Activated CD4-positive, alpha-beta memory T cell treated with anti-CD3 and anti-CD28 coated beads, Interleukin-2, amount 10 ng/mL, durations not matched to agents 7 days and 5 days (primary cell): ENCODE results near the gene SLC6A18. TPM values are rescaled to one million over a fixed set of nuclear protein-coding genes. Genes with fewer than 3 reads are reported as not detected.

Experiments used
- CTCF ChIA-PET: fragments of 350-600 bp; sonication (Branson Sonifier 250); formaldehyde crosslinking; loops from one replicate; lab custom pipeline; 2021; ENCODE audit warnings: antibody characterized with exemption, inconsistent platforms; lab: Charles Lee
- POLR2A ChIA-PET: fragments of 350-600 bp; sonication (Branson Sonifier 250); formaldehyde crosslinking; loops from one replicate; lab custom pipeline; 2021; ENCODE audit warnings: antibody characterized with exemption; lab: Charles Lee
- DNase-seq: peaks from one replicate; pipeline ENCODE4 v3.0.0-alpha.2; 2020
- H3K27ac Mint-ChIP-seq: one replicate; pipeline ENCODE4 v1.8.0; 2021; ENCODE audit warnings: mild to moderate bottlenecking, mixed read lengths
- H3K27me3 Mint-ChIP-seq: one replicate; pipeline ENCODE4 v1.8.0; 2021; ENCODE audit warnings: mixed read lengths
- H3K36me3 Mint-ChIP-seq: one replicate; pipeline ENCODE4 v1.8.0; 2021; ENCODE audit warnings: low read depth, mixed read lengths
- H3K4me1 Mint-ChIP-seq: one replicate; pipeline ENCODE4 v1.8.0; 2021; ENCODE audit warnings: mixed read lengths
- H3K4me3 Mint-ChIP-seq: one replicate; pipeline ENCODE4 v1.8.0; 2021; ENCODE audit warnings: mild to moderate bottlenecking, mixed read lengths
- H3K9me3 Mint-ChIP-seq: one replicate; pipeline ENCODE4 v1.8.0; 2021; ENCODE audit warnings: mixed read lengths
- total RNA-seq, 2 experiments: library from RNA; stranded (reverse); gene quantifications; one replicate each; pipeline ENCODE4 v1.2.3, GENCODE V29; 2021

Gene SLC6A18, protein sequence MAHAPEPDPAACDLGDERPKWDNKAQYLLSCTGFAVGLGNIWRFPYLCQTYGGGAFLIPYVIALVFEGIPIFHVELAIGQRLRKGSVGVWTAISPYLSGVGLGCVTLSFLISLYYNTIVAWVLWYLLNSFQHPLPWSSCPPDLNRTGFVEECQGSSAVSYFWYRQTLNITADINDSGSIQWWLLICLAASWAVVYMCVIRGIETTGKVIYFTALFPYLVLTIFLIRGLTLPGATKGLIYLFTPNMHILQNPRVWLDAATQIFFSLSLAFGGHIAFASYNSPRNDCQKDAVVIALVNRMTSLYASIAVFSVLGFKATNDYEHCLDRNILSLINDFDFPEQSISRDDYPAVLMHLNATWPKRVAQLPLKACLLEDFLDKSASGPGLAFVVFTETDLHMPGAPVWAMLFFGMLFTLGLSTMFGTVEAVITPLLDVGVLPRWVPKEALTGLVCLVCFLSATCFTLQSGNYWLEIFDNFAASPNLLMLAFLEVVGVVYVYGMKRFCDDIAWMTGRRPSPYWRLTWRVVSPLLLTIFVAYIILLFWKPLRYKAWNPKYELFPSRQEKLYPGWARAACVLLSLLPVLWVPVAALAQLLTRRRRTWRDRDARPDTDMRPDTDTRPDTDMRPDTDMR
- total RNA-seq = not detected

DNA sequence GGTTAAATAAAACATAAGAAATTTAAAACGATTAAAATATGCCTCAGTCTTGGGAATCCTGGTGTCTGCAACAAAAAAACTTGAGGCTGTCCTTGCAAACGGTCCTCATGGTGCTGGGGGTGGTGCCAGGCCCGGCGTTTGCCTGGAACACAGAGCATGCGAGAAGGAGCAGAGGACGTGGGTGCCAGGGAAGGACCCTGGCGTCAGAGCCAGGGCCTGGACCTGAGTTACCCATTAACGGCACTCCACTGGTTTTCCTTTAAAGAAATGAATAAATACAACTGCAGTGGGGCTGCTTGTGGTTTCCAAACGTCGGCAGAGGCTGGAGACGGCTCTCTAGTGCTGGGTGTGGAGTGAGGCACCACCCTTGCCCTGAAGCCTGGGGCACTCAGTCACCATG, at the start of gene SLC6A18:
TSS of gene SLC6A18 (plus strand) at position 301 of the 400 bp plus-strand sequence. CDS start at position 398, 97 bp downstream.
- peaks cover 6% of the 10 kb centered on the region for H3K4me1 Mint-ChIP-seq
- no peak for DNase-seq
- CTCF ChIA-PET = no interaction called here
- H3K36me3 Mint-ChIP-seq = no peaks in the 10 kb centered on the region
- no peak within 1 kb of the TSS for H3K4me3 Mint-ChIP-seq
- POLR2A ChIA-PET = no interaction called here
- no peaks in the 10 kb centered on the region for H3K27me3 Mint-ChIP-seq
- peaks cover 9% of the 10 kb centered on the region for H3K9me3 Mint-ChIP-seq
- no peak within 1 kb of the TSS for H3K27ac Mint-ChIP-seq

DNA sequence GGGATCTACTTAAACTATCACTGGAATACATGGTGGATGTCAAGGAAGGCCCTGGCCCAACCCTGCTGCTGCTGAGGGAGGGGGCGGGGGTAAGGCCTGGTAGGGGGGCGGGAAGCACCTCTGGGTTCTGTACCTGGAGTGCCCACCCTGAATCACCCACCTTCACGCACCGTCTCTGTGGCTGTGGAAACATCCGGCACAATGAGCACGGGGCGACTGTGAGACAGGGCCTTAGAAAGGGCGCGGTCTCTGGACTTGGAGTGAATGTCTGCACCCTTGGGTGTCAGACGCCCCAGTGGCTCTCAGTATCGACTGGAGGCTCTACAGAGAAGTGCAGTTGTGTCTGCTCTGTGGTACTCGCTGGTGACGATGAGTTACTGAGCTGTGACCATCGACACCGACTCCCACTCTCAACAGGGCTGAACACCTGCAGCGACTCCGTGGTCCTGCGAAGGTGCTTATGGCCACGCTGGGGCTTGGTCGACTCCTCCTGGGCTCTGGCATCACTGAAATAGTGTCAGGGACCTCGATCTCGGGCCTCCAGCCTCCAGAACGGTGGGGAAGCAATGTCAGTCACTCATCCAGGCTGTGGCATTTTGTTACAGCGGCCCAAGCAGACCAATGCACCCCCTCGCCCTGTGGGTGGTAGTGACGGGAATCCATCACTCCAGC, 49.2 kb upstream of the SLC6A18 start:
- POLR2A ChIA-PET = no interaction called here
- Mint-ChIP-seq H3K27me3 (no peaks in the 10 kb centered on the region), H3K27ac (no peak overlapping the region), H3K4me1 (peaks cover 7% of the 10 kb centered on the region), H3K4me3 (no peak overlapping the region), H3K36me3 (no peaks in the 10 kb centered on the region), H3K9me3 (no peaks in the 10 kb centered on the region)
- no peak for DNase-seq
- CTCF ChIA-PET = interaction anchor here (3.8 kb wide), 1 partner anchor 253 kb away, joined by 17 read pairs; no protein-coding TSS in a partner anchor

DNA sequence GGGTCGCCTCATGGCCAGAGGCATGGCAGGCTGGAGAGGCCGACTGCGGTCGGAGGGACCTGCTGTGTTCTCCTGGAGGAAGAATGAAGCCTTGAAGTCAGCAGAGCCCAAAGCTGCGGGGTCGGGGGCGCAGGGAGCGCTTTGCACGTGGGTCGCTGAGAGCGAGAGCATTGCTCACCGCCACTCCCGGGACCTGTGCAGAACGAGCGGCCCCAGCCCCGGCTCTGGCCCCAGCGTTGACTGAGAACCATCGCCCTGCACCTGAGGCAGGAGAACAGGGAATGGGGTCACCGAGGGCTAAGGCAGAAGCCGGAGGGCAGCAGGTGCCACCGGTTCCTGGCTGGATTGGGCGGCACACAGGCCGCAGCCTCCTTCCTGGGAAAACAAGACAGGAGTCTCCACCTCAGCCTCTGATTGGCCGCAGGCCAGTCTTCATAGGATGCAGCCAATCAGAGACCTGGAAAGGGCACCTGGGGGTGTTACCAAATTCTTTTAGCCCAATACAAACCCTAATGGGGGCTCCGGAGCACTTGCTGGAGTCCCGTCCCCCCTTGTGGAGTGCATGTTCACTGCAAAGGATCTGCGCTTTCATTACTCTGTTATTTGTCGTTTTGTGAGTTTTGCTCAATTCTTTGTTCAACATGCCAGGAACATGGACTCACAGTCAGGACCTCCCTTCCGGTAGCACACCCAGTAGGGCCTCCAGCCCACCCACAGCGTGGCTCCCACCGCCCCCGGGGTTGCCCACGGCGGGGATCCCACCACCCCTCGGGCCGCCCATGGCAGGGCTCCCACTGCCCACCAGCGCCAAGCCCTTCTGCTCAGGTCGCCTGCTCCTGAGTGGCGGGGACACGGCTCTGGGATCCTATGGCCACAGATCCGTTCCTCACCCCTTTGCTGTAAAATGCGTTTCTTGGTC, 48.4 kb upstream of the SLC6A18 start:
- H3K9me3 Mint-ChIP-seq = no peaks in the 10 kb centered on the region
- no peaks in the 10 kb centered on the region for H3K27me3 Mint-ChIP-seq
- no peak overlapping the region for H3K27ac Mint-ChIP-seq
- no peak overlapping the region for H3K4me3 Mint-ChIP-seq
- DNase-seq = no peak
- POLR2A ChIA-PET = no interaction called here
- CTCF ChIA-PET = no interaction called here
- H3K4me1 Mint-ChIP-seq = peaks cover 7% of the 10 kb centered on the region
- H3K36me3 Mint-ChIP-seq = no peaks in the 10 kb centered on the region

DNA sequence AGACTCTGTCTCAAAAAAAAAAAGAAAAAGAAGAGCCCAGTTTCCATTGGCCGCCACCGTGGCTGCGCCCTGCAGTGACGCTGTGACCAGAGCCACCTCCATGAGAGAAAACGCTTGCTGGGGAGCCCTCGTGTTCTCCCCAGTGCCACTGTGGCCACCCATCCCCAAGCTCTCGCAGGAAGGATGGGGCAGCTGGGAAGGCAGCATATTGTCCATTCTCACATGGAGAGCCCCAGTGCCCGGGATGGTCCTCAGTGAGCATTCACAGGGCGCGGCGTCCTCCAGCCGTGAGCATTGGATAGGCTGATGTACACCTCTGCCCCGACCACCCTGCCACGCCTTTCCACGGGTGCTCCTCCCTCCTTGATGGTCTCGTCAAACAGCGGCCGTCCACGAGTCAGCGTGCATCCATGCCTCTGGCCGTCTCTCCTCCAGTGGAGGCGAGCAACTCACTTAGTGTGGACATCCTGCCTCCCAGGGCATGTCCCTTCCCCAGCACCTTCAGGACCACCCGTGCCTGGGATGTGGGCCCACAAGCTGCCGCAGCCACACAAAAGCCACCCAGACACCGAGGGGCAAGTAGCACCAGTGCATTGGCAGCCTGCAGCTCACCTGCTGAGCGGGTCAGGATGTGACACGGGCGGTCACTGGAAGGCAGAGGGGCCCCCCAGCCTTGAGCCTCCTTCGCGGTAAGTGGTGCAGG, 47.2 kb upstream of the SLC6A18 start:
- ChIA-PET CTCF (no interaction called here), POLR2A (no interaction called here)
- Mint-ChIP-seq H3K4me1 (peaks cover 5% of the 10 kb centered on the region), H3K4me3 (no peak overlapping the region), H3K27me3 (no peaks in the 10 kb centered on the region), H3K9me3 (no peaks in the 10 kb centered on the region), H3K36me3 (no peaks in the 10 kb centered on the region), H3K27ac (no peak overlapping the region)
- DNase-seq = no peak

DNA sequence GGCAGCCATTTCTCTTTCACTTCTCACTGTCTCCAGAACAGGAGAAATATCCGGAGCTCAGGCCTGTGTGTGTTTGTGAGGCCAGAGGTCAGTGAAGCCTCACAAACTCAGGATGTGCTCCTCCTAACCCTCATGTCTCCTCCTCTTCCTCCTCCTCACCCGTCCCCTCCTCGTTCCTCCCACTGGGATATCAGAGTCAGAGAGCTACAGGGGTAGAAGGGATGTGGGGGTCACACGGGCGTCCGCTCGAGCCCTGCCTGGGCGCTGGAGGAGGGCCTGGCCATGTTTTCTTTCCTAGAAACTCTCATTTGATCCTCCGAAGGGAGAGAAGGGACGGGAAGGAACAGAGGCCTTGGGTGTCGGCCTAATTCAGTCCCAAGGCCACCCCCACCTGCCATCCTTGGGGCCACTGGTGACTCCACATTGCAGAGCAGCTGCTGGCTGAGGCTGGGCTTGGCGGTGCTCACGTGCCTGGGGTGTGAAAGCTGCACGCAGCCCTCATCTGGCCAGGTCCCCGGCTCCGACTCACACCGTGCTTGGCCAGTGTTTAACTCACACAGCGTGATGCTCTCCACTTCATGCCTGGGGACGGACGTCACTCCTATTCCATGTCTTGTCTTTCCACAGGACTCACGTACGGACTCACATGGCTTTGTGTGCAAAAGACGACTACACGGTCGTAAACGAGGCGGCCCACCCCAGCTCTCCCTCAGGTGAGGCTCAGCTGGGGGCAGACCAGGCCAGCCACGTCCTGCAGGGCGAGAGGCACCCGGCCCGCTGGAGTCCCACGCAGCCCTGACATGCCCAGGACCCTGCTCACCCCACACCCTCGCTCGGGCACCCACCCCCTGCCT, 46.4 kb upstream of the SLC6A18 start:
- no peaks in the 10 kb centered on the region for H3K27me3 Mint-ChIP-seq
- CTCF ChIA-PET = no interaction called here

DNA sequence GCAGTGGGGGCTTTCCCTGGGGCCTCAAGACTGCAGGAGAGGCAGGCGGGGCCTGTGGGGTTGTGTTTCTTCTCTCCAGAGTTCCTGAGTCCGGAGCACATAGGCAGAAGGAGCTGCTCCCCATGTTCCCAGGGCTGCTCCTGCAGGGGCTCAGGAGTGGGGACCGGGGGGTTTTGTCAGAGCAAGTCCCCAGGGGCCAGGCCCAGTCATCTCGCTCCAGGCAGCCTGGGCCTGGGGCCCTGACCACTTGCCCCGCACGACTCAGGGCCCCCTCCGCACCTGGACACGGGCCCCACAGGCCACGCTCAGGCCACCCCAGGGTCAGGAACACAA, 45.8 kb upstream of the SLC6A18 start:
- ChIA-PET CTCF (no interaction called here), POLR2A (no interaction called here)
- DNase-seq = no peak
- H3K9me3 Mint-ChIP-seq = no peaks in the 10 kb centered on the region
- H3K27ac Mint-ChIP-seq = no peak overlapping the region
- H3K4me1 Mint-ChIP-seq = no peaks in the 10 kb centered on the region
- no peaks in the 10 kb centered on the region for H3K27me3 Mint-ChIP-seq
- H3K4me3 Mint-ChIP-seq = no peak overlapping the region
- no peaks in the 10 kb centered on the region for H3K36me3 Mint-ChIP-seq

More for the DNA sequence above, 46.4 kb upstream of the SLC6A18 start:
- H3K9me3 Mint-ChIP-seq = no peaks in the 10 kb centered on the region
- POLR2A ChIA-PET = no interaction called here
- no peak overlapping the region for H3K27ac Mint-ChIP-seq
- no peaks in the 10 kb centered on the region for H3K36me3 Mint-ChIP-seq
- DNase-seq = no peak
- H3K4me1 Mint-ChIP-seq = peaks cover 2% of the 10 kb centered on the region
- H3K4me3 Mint-ChIP-seq = no peak overlapping the region

DNA sequence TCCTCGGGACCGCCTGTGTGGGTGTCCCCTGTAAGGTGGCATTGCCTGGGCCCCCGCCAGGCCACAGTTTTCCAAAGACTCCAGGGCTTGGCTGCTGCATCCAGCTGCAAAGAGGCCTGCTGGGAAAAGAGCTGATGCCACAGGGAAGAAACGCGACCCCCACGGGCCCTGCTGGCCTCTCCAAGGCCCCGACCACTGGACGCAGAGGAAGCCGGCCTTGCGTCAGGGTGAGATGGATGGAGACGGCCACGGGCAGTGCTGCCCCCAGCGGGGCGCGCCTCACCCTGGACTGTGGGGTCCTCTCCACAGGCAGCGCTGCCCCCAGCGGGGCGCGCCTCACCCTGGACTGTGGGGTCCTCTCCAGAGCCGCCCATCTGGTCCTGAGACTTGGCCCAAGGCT, 45.1 kb upstream of the SLC6A18 start:
- ChIA-PET CTCF (interaction anchor here (1.0 kb wide), 1 partner anchor 13 kb away, joined by 3 read pairs; no protein-coding TSS in a partner anchor), POLR2A (no interaction called here)
- Mint-ChIP-seq H3K36me3 (no peaks in the 10 kb centered on the region), H3K4me1 (no peaks in the 10 kb centered on the region), H3K4me3 (no peak overlapping the region), H3K9me3 (no peaks in the 10 kb centered on the region), H3K27ac (no peak overlapping the region), H3K27me3 (no peaks in the 10 kb centered on the region)
- DNase-seq = no peak

DNA sequence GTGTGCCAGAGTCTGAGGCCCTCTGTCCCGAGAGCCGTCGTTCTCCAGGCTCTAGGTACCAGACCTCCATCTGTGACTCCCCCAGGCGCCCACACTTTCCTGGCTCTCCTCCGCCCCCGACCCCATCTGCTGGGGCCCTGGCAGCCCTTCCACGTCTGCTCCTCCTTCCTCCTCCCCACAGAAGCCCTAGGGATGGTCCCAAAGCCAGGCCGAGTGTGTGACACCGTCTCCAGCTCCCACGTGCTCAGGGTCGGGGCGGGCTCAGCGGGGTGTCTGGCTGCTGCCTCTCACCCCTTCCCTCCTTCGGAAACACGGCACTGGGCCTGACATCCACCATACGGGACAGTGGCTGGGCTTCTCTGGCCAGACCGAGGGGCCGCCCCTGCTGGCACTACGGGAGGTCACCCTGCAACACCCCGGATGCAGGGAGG, 44.3 kb upstream of the SLC6A18 start:
- Mint-ChIP-seq H3K36me3 (no peaks in the 10 kb centered on the region), H3K27ac (no peak overlapping the region), H3K27me3 (no peaks in the 10 kb centered on the region), H3K9me3 (no peaks in the 10 kb centered on the region), H3K4me1 (no peaks in the 10 kb centered on the region), H3K4me3 (no peak overlapping the region)
- CTCF ChIA-PET = interaction anchor here (1.0 kb wide), 1 partner anchor 13 kb away, joined by 3 read pairs; no protein-coding TSS in a partner anchor
- DNase-seq = no peak
- POLR2A ChIA-PET = no interaction called here

DNA sequence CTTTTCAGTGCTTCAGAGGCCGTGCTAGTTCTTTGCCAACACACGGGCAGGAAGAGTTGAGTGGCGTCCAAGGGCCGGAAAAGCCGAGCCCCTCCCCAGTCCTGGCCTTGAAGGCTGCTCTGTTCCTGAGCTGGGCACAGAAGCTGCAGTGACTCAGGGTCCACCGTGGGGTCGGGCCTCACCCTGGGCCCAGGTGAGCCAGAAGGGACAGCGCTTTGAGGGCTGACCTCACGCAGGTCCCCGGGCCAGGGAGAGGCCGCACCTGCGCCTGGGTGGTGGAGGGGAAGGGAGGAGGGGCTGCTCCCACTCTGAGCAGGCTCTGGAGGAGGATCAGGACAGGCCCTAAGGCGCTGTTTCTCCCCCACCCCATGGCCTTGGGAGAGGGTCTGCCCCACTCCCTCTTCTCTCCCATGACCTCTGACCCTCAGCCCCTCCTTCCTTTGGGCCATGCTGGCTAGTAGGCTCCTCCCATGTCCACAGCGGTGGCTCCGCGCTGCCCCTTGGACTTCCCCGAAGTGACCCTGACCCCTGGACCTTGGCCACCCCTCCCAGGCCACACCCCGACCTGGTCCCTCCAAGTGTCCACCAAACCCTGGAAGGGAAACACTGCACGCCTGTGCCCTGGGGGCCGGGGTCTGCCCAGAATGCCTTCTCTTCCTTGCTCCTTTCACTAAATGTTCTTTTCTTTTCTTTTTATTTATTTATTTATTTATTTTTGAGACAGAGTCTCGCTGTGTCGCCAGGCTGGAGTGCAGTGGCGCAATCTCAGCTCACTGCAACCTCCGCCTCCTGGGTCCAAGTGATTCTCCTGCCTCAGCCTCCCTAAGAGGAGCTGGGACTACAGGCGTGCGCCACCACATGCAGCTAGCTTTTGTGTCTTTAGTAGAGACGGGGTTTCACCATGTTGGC, 43.5 kb upstream of the SLC6A18 start:
- no peaks in the 10 kb centered on the region for H3K4me1 Mint-ChIP-seq
- ChIA-PET CTCF (no interaction called here), POLR2A (no interaction called here)
- H3K9me3 Mint-ChIP-seq = no peaks in the 10 kb centered on the region
- H3K27ac Mint-ChIP-seq = no peak overlapping the region
- H3K36me3 Mint-ChIP-seq = no peaks in the 10 kb centered on the region
- no peaks in the 10 kb centered on the region for H3K27me3 Mint-ChIP-seq
- no peak overlapping the region for H3K4me3 Mint-ChIP-seq
- DNase-seq = no peak

DNA sequence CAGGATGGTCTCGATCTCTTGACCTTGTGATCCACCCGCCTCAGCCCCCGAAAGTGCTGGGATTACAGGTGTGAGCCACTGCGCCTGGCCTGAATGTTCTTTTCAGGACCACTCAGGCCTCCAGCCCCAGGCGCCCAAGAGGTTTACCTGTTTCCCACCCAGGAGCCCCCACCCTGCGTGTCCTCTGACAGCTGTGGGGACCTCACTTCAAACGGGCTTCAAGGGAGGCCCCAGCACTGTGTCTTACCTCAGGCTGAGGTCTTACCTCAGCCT, 42.9 kb upstream of the SLC6A18 start:
- ChIA-PET POLR2A (no interaction called here), CTCF (no interaction called here)
- H3K4me3 Mint-ChIP-seq = no peak overlapping the region
- H3K9me3 Mint-ChIP-seq = no peaks in the 10 kb centered on the region
- no peak overlapping the region for H3K27ac Mint-ChIP-seq
- H3K27me3 Mint-ChIP-seq = no peaks in the 10 kb centered on the region
- no peaks in the 10 kb centered on the region for H3K36me3 Mint-ChIP-seq
- H3K4me1 Mint-ChIP-seq = no peaks in the 10 kb centered on the region
- no peak for DNase-seq
